AG04449 (cell line): ENCODE results near the gene COBL.

Experiments used
- CTCF ChIA-PET: fragments of 350-600 bp; formaldehyde crosslinking; extraction: SDS; loops from one replicate; lab custom pipeline; 2021; ENCODE audit warnings: antibody characterized with exemption; lab: Yijun Ruan, JAX
- POLR2A ChIA-PET: fragments of 400-600, 350-600 bp; formaldehyde crosslinking; extraction: SDS; loops from one replicate; lab custom pipeline; 2020; ENCODE audit warnings: antibody characterized with exemption, inconsistent platforms; lab: Yijun Ruan, JAX
- DNase-seq: peaks from one replicate; pipeline ENCODE4 v3.0.0-alpha.2; 2010; ENCODE audit warnings: low read depth, low spot score
- H3K4me3 ChIP-seq: 2 replicates; pipeline ENCODE4 v1.5.1; 2011; ENCODE audit warnings: low read depth, mild to moderate bottlenecking, control low read depth, low read length
- TF ChIP-seq, protein P1 (sequence below): IDR thresholded peaks from one replicate; pipeline ENCODE4 v1.5.1; 2011; ENCODE audit warnings: mild to moderate bottlenecking, moderate library complexity, low read length, control low read depth, inconsistent platforms; ENCODE audit not compliant: insufficient read depth; ENCODE audit errors: missing control alignments

COBL gene

GRCh38 chr7:51080622-51081269 lies 235.9 kb downstream of the COBL start:
- POLR2A ChIA-PET = no interaction called here
- no peak overlapping the region for H3K4me3 ChIP-seq
- DNase-seq = no peak
- TF ChIP-seq, protein P1, sequence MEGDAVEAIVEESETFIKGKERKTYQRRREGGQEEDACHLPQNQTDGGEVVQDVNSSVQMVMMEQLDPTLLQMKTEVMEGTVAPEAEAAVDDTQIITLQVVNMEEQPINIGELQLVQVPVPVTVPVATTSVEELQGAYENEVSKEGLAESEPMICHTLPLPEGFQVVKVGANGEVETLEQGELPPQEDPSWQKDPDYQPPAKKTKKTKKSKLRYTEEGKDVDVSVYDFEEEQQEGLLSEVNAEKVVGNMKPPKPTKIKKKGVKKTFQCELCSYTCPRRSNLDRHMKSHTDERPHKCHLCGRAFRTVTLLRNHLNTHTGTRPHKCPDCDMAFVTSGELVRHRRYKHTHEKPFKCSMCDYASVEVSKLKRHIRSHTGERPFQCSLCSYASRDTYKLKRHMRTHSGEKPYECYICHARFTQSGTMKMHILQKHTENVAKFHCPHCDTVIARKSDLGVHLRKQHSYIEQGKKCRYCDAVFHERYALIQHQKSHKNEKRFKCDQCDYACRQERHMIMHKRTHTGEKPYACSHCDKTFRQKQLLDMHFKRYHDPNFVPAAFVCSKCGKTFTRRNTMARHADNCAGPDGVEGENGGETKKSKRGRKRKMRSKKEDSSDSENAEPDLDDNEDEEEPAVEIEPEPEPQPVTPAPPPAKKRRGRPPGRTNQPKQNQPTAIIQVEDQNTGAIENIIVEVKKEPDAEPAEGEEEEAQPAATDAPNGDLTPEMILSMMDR = no peak
- CTCF ChIA-PET = interaction anchor here (2.5 kb wide), 1 partner anchor 13 kb away, joined by 16 read pairs; no protein-coding TSS in a partner anchor

DNA sequence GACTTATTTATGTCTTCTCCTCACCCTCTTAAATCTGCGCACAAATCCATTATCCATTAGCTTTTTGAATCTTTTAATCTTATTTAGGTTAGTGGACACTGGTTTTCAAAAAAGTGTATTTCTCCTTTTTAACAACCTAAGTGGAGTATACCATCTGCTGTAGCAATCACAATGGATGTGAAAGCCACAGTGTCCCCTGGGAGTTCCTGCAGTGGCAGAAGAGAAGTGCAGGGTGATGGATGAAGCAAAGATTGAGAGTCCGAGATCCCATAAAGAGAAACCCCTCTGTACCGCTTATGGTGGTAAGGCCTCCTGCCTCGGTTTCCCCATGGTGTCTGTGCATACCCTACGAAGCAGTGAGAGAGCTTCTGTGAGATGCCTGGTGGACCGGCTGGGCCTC lies 236.4 kb downstream of the COBL start:
- POLR2A ChIA-PET = no interaction called here

GRCh38 chr7:51079494-51079893 lies 237.1 kb downstream of the COBL start:
- CTCF ChIA-PET = interaction anchor here (2.5 kb wide), 1 partner anchor 11 kb away, joined by 16 read pairs; no protein-coding TSS in a partner anchor
- POLR2A ChIA-PET = no interaction called here
- TF ChIP-seq, protein P1 = no peak
- DNase-seq = no peak
- H3K4me3 ChIP-seq = no peak overlapping the region

More for the DNA sequence above, 236.4 kb downstream of the COBL start:
- DNase-seq = no peak
- TF ChIP-seq, protein P1 = no peak
- CTCF ChIA-PET = interaction anchor here (2.5 kb wide), 1 partner anchor 12 kb away, joined by 16 read pairs; no protein-coding TSS in a partner anchor
- H3K4me3 ChIP-seq = no peak overlapping the region

DNA sequence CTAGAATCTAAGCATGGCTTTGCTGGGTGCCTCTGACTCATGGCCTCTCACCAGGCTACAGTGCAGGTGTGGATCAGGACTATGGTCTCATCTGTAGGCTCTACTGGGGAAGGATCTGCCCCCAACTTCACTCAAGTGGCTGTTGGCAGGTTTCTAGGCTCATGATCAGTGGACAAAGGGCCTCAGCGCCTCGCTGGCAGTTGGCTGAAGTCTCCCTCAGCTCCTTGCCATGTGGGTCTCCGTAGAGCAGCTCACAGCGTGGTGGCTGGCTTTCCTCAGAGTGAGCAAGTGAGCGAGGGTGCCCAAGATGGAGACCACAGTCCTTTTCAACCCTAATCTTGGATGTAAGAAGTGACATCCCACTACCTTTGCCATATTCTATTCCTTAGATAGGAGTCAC lies 238.0 kb downstream of the COBL start:
- DNase-seq = no peak
- CTCF ChIA-PET = interaction anchor here (0.7 to 2.5 kb wide), 2 partner anchors 10 to 610 kb away, joined by 3 to 16 read pairs; no protein-coding TSS in a partner anchor
- H3K4me3 ChIP-seq = no peak overlapping the region
- POLR2A ChIA-PET = no interaction called here
- TF ChIP-seq, protein P1 = no peak

GRCh38 chr7:51077987-51078370 lies 238.6 kb downstream of the COBL start:
- no peak for DNase-seq
- TF ChIP-seq, protein P1 = no peak
- POLR2A ChIA-PET = no interaction called here
- H3K4me3 ChIP-seq = no peak overlapping the region
- CTCF ChIA-PET = interaction anchor here (0.7 kb wide), 1 partner anchor 610 kb away, joined by 3 read pairs; no protein-coding TSS in a partner anchor

- ChIA-PET POLR2A (no interaction called here), CTCF (interaction anchor here (1.2 to 2.1 kb wide), 2 partner anchors 10 to 609 kb away, joined by 3 to 21 read pairs; no protein-coding TSS in a partner anchor)
- H3K4me3 ChIP-seq = no peak overlapping the region
- DNase-seq = no peak
- TF ChIP-seq, protein P1 = no peak
These were observed 239.2 kb downstream of the COBL start for GRCh38 chr7:51077316-51077986.
